Measurements from ENCODE around the gene DNASE1L3. TPM values are rescaled to one million over a fixed set of nuclear protein-coding genes. Genes with fewer than 3 reads are reported as not detected.
A peak's percentile ranks its signal among the peaks of the same experiment; 100 is the strongest.

The DNASE1L3 gene
- total and polyA plus RNA-seq, 4 donors: 76.1 to 201 (median 128) TPM

GRCh38 chr3:58254144-58254543 lies 43.4 kb upstream of the DNASE1L3 start:
- H3K4me3 ChIP-seq (ENCODE audit: low read depth in 1 of 3, low read length in 3 of 3): no peak overlapping the region
- no peaks in the 10 kb centered on the region for H3K27me3 ChIP-seq (ENCODE audit: control insufficient read depth in 4 of 4, insufficient read depth in 4 of 4, low read length in 3 of 4)
- TF ChIP-seq ZBTB33 (IDR thresholded peaks at IDR 0.05) (no peak), HNF4A (conservative IDR thresholded peaks at IDR 0.05) (peak in 1 of 2 donors; percentile 3)
- H3K36me3 ChIP-seq (ENCODE audit: control insufficient read depth in 4 of 4, insufficient read depth in 3 of 4, low read depth in 1 of 4, low read length in 3 of 4): peaks cover 2 to 18% (median 10%) of the 10 kb centered on the region in 4 donors
- WGBS: 49% methylated on average over 4 of the region's 4 CpGs
- H3K27ac ChIP-seq (ENCODE audit: low read depth in 1 of 2, low read length in 2 of 2): no peak overlapping the region
- H3K9me3 ChIP-seq (ENCODE audit: control insufficient read depth in 4 of 4, low read length in 3 of 4): no peaks in the 10 kb centered on the region
- no peak overlapping the region for H3K9ac ChIP-seq (ENCODE audit: low read depth in 1 of 2, low read length in 2 of 2)
- DNase-seq (ENCODE audit: low spot score): no peak
- peaks cover 17 to 36% (median 18%) of the 10 kb centered on the region in 4 donors for H3K4me1 ChIP-seq (ENCODE audit: control insufficient read depth in 4 of 4, insufficient read depth in 4 of 4, low read length in 3 of 4)

DNA sequence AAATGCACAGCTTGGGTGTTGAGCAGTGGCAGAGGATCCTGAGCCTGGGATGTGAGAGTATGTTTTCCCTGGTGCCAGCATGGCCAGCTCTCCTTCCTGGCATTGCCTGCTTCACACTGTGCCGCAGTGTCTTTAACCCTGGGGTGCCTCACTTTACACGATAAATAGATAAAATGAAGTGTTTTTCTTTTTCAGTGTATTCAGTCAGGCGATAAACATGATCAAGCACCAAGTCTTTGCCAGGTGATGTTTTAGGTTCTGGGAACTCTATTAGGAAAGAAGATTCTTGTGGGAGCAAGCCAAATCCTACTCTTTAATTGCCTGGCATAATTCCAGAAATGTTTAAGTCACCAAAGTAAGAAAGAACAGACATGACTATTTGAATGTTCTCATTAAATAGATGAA lies 40.9 kb upstream of the DNASE1L3 start:
- Histone ChIP-seq H3K9ac (ENCODE audit: low read depth in 1 of 2, low read length in 2 of 2) (no peak overlapping the region), H3K9me3 (ENCODE audit: control insufficient read depth in 4 of 4, low read length in 3 of 4) (no peaks in the 10 kb centered on the region), H3K4me1 (ENCODE audit: control insufficient read depth in 4 of 4, insufficient read depth in 4 of 4, low read length in 3 of 4) (peaks cover 18 to 40% (median 24%) of the 10 kb centered on the region in 4 donors), H3K27ac (ENCODE audit: low read depth in 1 of 2, low read length in 2 of 2) (peak overlapping the region in 1 of 2 donors; percentile 16), H3K36me3 (ENCODE audit: control insufficient read depth in 4 of 4, insufficient read depth in 3 of 4, low read depth in 1 of 4, low read length in 3 of 4) (peaks cover 0 to 3% (median 2%) of the 10 kb centered on the region in 4 donors), H3K27me3 (ENCODE audit: control insufficient read depth in 4 of 4, insufficient read depth in 4 of 4, low read length in 3 of 4) (no peaks in the 10 kb centered on the region), H3K4me3 (ENCODE audit: low read depth in 1 of 3, low read length in 3 of 3) (no peak overlapping the region)
- DNase-seq (ENCODE audit: low spot score): no peak
- TF ChIP-seq TAF1 (conservative IDR thresholded peaks at IDR 0.05) (no peak), FOXA2 (IDR thresholded peaks at IDR 0.05) (no peak), NR2F2 (IDR thresholded peaks at IDR 0.05) (no peak), ATF3 (IDR thresholded peaks at IDR 0.05) (no peak)
- TF ChIP-seq, protein P1, sequence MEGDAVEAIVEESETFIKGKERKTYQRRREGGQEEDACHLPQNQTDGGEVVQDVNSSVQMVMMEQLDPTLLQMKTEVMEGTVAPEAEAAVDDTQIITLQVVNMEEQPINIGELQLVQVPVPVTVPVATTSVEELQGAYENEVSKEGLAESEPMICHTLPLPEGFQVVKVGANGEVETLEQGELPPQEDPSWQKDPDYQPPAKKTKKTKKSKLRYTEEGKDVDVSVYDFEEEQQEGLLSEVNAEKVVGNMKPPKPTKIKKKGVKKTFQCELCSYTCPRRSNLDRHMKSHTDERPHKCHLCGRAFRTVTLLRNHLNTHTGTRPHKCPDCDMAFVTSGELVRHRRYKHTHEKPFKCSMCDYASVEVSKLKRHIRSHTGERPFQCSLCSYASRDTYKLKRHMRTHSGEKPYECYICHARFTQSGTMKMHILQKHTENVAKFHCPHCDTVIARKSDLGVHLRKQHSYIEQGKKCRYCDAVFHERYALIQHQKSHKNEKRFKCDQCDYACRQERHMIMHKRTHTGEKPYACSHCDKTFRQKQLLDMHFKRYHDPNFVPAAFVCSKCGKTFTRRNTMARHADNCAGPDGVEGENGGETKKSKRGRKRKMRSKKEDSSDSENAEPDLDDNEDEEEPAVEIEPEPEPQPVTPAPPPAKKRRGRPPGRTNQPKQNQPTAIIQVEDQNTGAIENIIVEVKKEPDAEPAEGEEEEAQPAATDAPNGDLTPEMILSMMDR (IDR thresholded peaks at IDR 0.05; ENCODE audit: low read depth, low read length, missing input control): no peak
- TF ChIP-seq, protein P2, sequence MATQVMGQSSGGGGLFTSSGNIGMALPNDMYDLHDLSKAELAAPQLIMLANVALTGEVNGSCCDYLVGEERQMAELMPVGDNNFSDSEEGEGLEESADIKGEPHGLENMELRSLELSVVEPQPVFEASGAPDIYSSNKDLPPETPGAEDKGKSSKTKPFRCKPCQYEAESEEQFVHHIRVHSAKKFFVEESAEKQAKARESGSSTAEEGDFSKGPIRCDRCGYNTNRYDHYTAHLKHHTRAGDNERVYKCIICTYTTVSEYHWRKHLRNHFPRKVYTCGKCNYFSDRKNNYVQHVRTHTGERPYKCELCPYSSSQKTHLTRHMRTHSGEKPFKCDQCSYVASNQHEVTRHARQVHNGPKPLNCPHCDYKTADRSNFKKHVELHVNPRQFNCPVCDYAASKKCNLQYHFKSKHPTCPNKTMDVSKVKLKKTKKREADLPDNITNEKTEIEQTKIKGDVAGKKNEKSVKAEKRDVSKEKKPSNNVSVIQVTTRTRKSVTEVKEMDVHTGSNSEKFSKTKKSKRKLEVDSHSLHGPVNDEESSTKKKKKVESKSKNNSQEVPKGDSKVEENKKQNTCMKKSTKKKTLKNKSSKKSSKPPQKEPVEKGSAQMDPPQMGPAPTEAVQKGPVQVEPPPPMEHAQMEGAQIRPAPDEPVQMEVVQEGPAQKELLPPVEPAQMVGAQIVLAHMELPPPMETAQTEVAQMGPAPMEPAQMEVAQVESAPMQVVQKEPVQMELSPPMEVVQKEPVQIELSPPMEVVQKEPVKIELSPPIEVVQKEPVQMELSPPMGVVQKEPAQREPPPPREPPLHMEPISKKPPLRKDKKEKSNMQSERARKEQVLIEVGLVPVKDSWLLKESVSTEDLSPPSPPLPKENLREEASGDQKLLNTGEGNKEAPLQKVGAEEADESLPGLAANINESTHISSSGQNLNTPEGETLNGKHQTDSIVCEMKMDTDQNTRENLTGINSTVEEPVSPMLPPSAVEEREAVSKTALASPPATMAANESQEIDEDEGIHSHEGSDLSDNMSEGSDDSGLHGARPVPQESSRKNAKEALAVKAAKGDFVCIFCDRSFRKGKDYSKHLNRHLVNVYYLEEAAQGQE (IDR thresholded peaks at IDR 0.05): no peak
- 91% methylated on average over 3 of the region's 3 CpGs for WGBS
